Measurements from ENCODE around the gene TTC32.

The TTC32 gene

DNA sequence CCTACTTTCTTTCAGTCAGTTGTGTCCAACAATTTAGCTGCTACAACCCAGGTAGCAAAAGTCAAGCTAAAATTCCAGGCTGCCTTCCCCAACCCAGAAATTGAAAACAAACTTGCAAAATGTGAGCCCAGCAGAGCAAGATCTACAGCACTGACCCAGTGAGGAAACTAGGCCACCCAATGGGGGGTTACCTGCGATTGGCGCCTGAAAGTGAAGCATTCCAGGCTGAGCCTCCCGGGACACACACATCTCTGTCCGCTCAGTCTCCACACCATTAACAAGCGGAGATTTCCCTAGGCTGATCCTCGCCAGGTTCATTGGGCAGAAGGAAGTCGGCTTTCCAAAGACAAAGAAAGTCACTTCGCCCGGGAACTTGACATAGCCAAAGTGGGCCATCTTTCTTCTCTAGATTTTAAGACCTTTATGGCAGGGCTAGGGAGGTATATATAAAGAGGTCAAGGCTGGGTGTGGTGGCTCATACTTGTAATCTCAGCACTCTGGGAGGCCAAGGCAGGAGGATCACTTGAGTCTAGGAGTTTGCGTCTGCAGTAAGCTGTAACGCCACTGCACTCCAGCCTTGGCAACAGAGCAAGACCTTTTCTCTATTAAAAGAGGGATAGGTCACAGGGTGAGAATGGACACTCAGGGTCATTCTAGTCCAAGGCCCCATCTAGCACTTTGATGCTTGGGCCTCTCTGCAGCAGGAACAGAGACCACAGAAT lies 53.6 kb downstream of the TTC32 start:
- no peak for DNase-seq

DNA sequence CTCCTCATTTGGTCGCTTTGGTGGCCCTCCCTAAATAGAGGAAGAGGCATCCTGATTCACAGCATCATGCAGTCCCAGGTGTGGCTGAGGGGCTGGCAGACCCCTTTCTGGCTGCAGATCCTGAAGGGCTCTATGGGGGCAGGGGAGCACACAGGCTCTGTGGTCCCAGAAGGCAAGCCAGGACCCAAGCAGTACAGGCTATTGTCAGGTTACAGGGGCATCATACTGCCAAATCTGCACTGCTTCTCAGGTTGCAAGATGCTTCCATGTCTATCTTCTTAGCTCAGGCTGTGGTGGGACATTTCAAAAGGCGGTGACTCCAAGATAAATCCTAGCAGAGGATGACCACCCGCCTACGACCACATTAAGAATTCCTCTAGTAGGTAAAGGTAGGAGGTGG lies 54.3 kb downstream of the TTC32 start:
- DNase-seq: no peak

All from cortex of kidney (tissue), 1 donor.